ENCODE data around the gene ZMYND11.

Gene ZMYND11

GRCh38 chr10:191703-192518, 56.7 kb downstream of the ZMYND11 start:
- DNase-seq (ENCODE audit: low read depth in 2 of 2) = no peak

GRCh38 chr10:194281-194680, 59.0 kb downstream of the ZMYND11 start:
- DNase-seq (ENCODE audit: low read depth in 2 of 2) = no peak

GRCh38 chr10:200405-200804, 65.2 kb downstream of the ZMYND11 start:
- DNase-seq (ENCODE audit: low read depth in 2 of 2) = no peak

- DNase-seq (ENCODE audit: low read depth in 2 of 2) = no peak
Measured at GRCh38 chr10:201328-201771, 66.1 kb downstream of the ZMYND11 start.

- no peak for DNase-seq (ENCODE audit: low read depth in 2 of 2)
Measured at GRCh38 chr10:208616-209015, 73.4 kb downstream of the ZMYND11 start.

- no peak for DNase-seq (ENCODE audit: low read depth in 2 of 2)
Measured at GRCh38 chr10:209357-209756, 74.1 kb downstream of the ZMYND11 start.

- DNase-seq (ENCODE audit: low read depth in 2 of 2) = no peak
Measured at GRCh38 chr10:210297-210696, 75.0 kb downstream of the ZMYND11 start.

GRCh38 chr10:215444-215843, 80.2 kb downstream of the ZMYND11 start:
- no peak for DNase-seq (ENCODE audit: low read depth in 2 of 2)

- no peak for DNase-seq (ENCODE audit: low read depth in 2 of 2)
Measured at GRCh38 chr10:218798-219197, 83.5 kb downstream of the ZMYND11 start.

- DNase-seq (ENCODE audit: low read depth in 2 of 2) = no peak
Measured at GRCh38 chr10:219731-220472, 84.6 kb downstream of the ZMYND11 start.

- no peak for DNase-seq (ENCODE audit: low read depth in 2 of 2)
Measured at GRCh38 chr10:224571-224970, 89.3 kb downstream of the ZMYND11 start.

- DNase-seq (ENCODE audit: low read depth in 2 of 2) = no peak
Measured at GRCh38 chr10:226018-226417, 90.8 kb downstream of the ZMYND11 start.

GRCh38 chr10:227014-227413, 91.8 kb downstream of the ZMYND11 start:
- no peak for DNase-seq (ENCODE audit: low read depth in 2 of 2)

- no peak for DNase-seq (ENCODE audit: low read depth in 2 of 2)
Measured at GRCh38 chr10:228366-228765, 93.1 kb downstream of the ZMYND11 start.

- DNase-seq (ENCODE audit: low read depth in 2 of 2) = no peak
Measured at GRCh38 chr10:230758-231157, 95.5 kb downstream of the ZMYND11 start.

GRCh38 chr10:232061-232460, 96.8 kb downstream of the ZMYND11 start:
- DNase-seq (ENCODE audit: low read depth in 2 of 2) = no peak

GRCh38 chr10:232878-233277, 97.6 kb downstream of the ZMYND11 start:
- no peak for DNase-seq (ENCODE audit: low read depth in 2 of 2)

GRCh38 chr10:234708-235406, 99.6 kb downstream of the ZMYND11 start:
- no peak for DNase-seq (ENCODE audit: low read depth in 2 of 2)

GRCh38 chr10:235915-236314, 100.7 kb downstream of the ZMYND11 start:
- no peak for DNase-seq (ENCODE audit: low read depth in 2 of 2)

GRCh38 chr10:239109-239508, 103.9 kb downstream of the ZMYND11 start:
- no peak for DNase-seq (ENCODE audit: low read depth in 2 of 2)

GRCh38 chr10:241451-241850, 106.2 kb downstream of the ZMYND11 start:
- DNase-seq (ENCODE audit: low read depth in 2 of 2) = no peak

GRCh38 chr10:241966-242643, 106.8 kb downstream of the ZMYND11 start:
- no peak for DNase-seq (ENCODE audit: low read depth in 2 of 2)
